Femur (tissue), 1 donor: ENCODE measurements around the gene FAM219B.
A peak's percentile ranks its signal among the peaks of the same experiment; 100 is the strongest.
"Not testable (repeated sequence)": the region's sequence is repeated elsewhere in the genome, so short reads cannot be mapped to it uniquely, and the experiment has no call there.

Experiments
- DNase-seq: peaks from one replicate; pipeline ENCODE4 v3.0.0-alpha.2; 2017

Gene FAM219B

DNA sequence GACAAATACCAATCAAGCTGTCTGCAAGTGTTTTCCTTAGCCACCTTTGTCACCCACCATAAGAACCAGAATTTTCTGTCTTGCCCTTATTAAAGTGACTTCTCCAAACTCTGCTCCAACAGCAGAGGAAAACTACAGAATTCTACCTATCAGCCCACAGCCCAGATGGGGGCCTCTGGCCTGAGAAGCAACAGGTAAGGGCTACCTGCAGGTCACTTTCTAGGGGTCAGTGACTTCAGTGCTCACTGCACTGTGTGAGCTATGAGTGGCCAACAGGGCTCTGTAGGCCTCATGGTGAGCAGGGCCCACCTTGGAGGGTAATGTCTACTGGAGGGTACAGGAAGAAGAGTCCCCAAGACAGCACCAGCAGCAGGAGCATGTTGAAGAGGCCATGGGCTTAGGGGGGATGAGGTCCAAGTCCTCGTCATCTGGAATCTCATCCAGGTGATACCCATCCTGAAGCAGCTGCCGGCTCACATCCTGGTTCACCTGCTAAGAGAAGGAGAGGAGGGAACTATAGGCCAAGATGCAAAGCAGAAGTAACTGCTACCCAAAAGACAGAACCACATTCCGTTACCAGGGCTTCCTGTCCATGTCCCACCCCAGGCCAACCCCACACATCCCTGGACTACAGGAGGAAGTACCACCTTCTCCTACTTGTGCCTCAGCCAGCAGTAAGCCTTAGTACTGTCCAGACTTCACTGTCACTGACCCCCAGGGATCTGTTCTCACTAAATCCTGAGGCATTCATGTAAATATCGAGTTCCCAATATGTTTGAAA, 4.2 kb downstream of the FAM219B start:
- no peak for DNase-seq

DNA sequence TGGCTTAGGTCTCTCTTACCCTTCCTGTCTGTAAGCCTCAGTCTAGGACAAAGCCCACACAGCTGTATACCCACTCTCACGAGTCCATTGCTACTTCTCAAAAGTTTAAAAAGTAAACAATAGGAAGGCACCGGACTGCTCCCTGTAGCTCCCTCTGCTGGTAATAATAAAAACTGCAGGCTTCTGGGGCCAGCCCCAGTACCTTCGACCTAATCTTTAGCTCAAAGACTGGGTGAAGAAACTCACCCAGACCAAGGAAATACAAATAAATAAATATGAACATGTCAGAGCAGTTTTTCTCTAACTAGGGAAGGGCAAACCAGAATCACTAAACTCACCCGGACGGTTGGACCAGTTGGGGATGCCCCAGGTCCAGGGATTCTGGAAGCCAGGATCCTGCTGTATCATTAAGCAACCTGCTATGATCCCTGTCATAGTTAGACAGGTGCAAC, 5.0 kb downstream of the FAM219B start:
- peak; percentile 56 for DNase-seq

DNA sequence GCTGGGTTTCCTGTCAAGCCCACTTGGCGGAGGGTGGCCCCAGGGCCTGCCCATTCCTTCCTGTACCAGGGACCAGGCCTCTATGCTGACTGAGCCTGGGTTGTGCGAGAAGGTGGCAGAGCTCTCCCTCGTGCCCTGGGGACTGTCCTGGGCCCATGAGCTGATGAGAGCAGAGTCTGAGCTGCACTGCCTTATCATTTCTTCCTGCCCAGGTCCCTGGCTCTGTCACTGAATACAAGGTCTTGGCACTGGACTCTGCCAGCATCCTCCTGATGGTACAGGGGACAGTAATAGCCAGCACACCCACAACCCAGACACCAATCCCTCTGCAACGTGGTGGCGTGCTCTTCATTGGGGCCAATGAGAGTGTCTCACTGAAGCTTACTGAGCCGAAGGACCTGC, 9.3 kb downstream of the FAM219B start:
- no peak for DNase-seq

DNA sequence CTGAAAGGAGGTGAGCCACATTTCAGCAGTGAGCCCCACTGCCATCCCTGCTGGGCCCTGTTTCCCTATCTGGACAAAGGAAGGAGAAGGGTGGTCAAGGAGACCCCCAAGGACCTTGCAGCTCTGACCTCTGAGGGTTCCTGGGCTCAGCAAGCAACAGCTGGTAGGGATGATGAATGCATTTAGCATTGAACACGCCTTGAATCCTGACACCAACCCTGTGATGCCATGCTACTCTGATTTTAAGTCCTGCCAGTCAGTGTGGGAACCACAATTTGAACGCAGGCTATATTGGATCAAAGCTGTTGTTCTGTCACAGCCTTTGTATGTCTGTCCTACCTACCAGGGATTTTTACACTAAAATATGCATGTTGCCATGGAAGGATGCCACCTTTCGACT, 10.3 kb downstream of the FAM219B start:
- no peak for DNase-seq

DNA sequence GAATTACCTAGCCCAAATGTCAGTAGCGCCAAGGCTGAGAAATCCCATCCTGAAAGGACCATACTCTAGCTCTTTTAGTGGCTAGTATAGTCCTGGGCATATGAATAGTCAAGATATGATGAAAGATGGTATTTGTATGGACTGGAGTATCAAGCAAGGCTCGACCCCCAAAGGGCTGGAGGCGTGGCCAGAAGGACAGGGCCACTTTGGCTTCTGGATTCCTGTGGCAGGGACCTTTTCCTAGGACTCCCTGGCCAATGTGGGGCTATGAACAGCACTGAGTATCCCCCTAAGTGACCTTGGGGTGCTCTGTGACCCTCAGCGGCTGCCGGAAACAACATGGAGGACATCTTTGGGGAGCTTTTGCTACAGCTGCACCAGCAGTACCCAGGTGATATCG, 10.8 kb downstream of the FAM219B start:
- no peak for DNase-seq

DNA sequence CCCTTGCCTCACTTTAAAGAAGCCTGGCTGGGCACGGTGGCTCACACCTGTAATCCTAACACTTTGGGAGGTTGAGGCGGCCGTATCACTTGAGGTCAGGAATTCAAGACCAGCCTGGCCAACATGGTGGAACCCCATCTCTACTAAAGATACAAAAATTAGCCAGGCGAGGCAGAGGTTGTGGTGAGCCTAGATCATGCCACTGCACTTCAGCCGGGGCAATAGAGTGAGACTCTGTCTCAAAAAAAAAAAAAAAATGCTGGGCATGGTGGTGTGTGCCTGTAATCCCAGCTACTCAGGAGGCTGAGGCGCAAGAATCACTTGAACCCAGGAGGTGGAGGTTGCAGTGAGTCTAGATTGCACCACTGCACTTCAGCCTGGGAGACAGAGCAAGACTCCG, 12.3 kb downstream of the FAM219B start:
- not testable (repeated sequence) for DNase-seq

DNA sequence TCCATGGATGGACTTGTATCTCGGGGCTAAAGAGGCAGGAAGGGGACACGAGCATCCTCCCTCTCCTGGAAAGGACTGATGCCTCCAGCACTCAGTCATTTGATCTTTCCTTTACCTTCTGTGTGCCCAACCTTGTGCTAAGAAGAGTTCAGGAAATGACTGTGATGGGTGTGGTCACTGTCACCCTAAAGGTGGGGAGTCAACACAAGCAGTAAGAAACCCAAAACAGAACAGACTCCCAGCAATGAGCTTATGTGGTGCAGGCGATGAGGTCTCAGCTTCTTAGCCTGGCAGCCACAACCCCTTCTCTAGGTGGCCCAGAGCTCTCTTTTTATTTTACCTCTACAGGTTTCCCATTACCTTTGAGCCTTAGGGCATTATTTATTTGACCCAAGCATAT, 13.0 kb downstream of the FAM219B start:
- DNase-seq: no peak

DNA sequence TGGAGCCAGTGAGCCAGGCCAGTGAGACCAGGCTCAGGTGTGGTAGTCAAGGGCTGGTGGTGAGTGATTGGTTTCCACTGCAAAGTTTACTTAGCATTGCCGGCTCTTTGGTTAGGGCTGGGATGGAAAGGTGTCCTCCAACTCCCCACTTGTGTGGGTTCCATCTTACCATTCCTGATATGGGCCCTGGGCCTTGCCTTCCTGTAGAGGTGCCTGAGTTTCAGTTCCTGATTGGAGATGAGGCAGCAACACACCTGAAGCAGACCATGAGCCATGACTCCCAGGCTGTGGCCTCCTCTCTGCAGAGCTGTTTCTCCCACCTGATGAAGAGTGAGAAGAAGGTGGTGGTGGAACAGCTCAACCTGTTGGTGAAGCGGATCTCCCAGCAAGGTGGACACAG, 13.7 kb downstream of the FAM219B start:
- no peak for DNase-seq

DNA sequence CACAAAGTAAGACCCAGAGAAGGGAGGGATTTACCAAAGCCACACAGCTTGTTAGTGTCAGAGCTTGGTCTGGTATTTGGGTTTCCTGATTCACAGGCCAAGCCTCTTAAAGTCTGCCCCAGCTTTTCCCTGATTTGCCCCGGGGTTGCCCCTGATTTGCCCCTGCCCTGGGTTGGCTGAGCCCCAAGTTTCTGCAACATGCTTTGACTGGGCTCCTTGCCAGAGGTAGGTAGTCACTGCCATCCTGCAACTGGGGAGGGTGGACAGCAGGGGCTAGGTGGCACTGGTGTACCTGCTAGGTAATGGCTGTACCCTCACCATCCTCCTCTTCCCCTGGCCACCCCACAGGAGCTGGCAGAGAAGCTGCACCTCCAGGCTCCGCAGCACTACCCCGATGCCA, 14.3 kb downstream of the FAM219B start:
- no peak for DNase-seq

DNA sequence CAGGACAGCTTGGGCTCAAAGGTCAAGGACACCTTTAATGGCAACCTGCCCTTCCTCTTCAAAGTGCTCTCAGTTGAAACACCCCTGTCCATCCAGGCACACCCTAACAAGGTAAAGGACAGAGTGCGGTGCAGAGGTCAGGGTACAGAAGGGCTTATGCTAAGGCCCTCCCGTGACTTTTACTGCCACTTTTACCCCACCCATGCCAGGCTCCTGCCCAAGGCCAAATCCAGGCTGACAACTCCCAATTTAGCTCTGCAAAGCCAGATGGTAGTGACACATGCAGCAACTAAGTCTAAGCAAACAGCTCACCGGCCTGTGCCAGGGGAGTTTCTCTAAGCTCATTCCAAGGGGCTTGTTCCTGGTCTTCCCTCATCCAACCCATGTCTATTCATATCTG, 15.2 kb downstream of the FAM219B start:
- DNase-seq: no peak

DNA sequence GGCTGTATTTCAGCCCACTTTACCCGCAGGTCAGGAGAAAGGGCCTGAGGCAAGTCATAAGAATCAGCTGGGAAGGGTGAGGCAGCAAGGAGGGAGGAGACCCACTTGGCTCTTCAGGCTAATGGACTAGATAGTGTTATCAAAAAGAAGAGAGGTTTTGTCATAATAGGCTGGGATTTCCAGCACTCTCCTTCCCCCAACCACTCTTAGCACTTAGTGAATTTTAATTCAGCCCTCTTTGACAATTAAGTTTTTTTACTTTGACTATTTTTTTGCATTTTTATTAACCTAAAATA, 16.0 kb downstream of the FAM219B start:
- no peak for DNase-seq

DNA sequence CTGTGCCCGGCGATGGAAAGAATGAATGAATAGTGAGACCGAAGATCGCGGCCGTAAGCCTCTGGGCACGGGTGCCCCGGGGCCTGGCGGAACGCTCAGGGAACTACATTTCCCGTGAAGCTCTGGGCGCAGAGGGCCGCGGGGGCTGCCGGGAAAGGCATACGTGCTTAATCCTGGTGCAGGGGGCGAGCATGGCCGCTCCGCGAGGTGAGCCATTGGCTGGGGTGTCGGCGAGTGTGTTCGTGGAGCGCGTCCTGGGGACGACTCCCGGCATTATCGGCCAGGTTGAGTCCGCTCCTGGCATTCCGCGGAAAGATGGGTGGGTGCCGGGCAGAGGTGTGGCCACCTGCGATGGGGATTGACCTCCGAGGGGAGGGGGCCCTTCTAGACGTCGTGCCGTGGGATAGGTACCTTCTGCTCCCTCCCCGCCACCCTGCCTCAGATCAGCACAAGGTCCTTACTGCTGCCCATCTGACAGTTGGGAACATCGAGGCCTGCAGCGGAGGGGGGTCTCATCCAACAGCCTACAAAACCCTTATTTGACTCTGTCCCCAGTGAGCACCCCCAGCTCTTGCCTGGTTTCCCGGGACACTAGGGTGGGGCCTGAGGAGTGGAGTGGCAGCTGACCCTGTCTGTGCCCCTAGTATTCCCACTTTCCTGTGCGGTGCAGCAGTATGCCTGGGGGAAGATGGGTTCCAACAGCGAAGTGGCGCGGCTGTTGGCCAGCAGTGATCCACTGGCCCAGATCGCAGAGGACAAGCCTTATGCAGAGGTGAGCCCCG, 16.6 kb downstream of the FAM219B start, which contains the start of gene MPI:
Gene MPI (plus strand): TSS at position 160 of the 782 bp plus-strand sequence. CDS start 32 bp downstream, at position 192.
- peak; percentile 91 for DNase-seq

DNA sequence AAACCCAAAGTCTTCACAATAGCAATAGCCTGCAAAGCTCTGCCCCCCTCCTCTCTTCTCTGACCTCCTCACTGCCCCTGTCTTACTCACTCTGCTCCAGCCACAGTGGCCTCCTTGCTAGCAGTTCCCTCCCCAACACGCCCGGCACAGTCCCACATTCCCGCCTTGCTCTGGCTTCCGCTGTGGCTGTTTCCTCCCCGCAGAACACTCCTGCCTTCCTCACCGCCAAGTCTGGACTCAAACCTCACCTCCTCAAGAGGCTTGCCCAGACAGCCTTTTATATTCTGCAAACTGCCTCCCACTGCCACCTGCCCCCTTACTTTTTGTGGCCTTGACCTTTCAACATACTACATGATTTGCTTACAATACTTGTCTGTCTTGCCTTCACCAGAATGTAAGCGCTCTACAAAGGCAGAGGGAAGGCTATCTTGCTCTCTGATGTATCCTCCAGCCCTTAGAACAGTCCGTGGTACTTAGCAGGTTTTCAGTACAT, 17.2 kb downstream of the FAM219B start:
- peak; percentile 71 for DNase-seq

DNA sequence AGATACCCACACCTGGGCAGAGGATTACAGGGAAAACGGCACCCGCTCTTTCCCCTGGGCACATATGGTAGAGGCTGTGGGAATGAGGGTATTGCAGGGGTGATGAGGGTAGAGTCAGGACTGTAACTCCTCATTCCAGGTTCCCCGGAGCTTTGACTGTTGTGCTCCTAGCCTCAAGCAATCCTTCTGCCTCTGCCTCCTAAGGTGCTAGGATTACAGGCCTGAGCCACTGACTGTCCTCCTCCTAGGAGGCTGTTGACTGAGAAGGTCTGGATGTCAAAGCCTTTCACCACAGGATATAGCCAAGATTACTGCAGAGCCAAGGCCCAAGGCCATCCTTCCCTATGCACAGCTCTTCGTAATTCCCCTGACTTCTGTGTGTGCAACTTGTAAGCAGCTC, 17.9 kb downstream of the FAM219B start:
- DNase-seq: no peak

DNA sequence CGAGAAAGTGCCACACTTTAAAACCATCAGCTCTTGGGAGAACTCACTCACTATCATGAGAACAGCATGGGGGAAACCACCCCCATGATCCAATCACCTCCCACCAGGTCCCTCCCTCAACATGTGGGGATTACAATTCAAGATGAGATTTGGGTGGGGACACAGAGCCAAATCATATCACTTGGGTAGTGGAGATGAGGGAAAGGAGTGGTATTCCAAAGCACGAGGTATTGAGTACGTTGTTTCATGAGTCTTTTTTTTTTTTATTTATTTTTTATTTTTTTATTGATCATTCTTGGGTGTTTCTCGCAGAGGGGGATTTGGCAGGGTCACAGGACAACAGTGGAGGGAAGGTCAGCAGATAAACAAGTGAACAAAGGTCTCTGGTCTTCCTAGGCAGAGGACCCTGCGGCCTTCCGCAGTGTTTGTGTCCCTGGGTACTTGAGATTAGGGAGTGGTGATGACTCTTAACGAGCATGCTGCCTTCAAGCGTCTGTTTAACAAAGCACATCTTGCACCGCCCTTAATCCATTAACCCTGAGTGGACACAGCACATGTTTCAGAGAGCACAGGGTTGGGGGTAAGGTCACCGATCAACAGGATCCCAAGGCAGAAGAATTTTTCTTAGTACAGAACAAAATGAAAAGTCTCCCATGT, 19.0 kb downstream of the FAM219B start:
- DNase-seq: not testable (repeated sequence)

DNA sequence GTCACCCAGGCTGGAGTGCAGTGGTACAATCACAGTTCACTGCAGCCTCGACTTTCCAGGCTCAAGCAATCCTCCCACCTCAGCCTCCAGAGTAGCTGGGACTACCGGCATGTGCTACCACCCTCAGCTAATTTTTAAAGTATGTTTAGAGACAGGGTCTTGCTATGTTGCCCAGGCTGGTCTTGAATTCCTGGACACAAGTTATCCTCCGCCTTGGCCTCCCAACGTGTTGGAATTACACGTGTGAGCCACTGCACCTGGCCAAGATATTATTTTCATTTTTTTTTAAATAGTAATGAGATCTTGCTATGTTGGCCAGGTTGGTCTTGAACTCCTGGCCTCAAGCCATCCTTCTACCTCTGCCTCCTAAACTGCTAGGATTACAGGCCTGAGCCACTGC, 21.2 kb downstream of the FAM219B start:
- DNase-seq: no peak

DNA sequence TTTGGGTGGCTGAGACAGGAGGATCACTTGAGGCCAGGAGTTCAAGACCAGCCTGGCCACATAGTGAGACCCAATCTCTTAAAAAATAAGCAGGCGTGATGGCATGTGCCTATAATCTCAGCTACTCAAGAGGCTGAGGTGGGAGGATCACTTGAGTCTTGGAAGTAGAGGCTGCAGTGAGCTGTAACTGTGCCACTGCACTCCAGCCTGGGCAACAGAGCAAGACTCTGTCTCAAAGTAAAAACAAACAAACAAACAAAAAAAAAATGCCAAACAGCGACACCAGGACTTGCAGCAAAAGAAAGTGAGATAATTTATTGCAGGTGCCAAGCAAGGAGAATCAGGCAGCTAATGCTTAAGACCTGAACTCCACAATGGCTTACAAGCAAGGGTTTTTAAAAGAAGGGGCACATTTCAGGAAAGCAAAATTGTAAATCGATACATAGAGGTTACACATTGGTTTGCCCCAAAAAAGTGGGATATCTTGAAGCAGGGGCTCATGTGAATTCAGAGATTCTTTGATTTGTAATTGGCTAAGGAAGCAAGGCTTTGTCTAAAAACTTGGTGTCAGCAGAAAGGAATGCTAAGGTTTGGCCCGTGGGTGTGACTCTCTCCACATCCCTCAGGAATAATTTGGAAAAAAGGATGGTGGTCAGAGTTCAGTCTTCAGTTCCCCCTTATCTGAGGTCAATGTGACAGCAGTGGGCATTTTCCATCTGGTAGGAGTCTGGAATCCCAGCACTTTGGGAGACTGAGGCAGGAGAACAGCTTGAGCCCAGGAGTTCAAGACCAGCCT, 22.0 kb downstream of the FAM219B start:
- no peak for DNase-seq

DNA sequence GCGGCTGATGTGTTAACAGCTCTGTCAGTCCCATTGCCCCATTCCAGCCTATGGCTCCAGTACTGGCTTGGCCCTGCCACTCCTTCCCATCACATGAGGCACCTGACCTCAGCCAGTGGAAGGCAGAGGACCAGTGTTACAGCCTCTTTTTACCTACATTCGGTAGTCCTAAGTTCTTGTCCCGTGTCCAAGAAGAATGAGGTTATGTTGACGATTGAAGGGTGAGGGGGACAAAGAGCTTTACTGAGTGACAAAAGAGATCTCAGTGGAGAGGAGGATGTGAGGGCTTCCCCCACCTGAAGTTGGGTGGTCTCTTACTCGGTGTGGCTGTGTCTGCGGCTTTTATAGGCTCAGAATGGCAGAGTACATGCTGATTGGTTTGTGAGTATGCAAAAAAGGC, 24.1 kb downstream of the FAM219B start:
- DNase-seq: no peak

DNA sequence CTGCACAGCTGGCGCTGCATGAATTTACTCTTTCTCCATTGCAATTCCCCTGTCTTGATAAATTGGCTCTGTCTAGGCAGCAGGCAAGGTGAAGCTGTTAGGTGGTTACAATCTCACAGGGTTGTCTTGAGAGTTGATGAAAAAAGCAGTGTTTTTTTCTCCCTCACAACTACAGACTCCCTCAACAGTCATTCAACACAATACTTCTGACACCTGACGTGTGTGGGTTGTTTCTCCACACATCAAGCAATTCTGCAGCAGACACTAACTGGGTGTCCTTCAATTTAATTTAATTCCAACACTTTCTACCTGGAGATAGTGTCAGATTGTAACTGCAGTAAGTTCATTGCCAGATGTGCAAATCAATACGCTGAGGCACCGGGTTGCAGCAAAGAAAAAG, 28.4 kb downstream of the FAM219B start:
- DNase-seq: no peak

DNA sequence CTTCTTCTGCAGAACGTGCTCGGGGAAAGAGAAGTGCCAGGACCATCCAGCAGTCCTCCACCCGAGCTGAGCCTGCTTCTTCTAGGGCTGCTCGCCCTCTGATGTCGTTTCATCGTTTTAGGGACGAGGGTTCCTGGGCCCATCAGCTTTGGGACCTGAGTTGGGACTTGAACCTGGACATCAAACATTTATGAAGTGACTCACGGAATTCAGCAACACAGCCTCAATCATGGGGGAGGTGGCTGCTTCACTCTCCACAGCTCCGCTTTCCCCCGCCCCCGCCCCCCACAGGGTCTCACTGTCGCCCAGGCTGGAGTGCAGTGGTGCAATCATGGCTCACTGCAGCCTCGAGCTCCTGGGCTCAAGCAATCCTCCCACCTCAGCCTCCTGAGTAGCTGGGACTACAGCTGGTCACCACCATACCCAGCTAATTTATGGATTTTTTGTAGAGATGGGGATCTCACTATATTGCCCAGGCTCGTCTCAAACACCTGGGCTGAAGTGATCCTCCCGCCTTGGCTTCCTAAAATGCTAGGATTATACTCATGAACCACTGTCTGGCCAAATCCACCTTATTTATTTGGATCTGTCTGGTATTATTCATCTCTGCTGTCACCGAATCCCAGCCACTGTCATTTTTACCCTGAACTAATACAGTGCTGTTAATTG, 32.8 kb downstream of the FAM219B start:
- no peak for DNase-seq

DNA sequence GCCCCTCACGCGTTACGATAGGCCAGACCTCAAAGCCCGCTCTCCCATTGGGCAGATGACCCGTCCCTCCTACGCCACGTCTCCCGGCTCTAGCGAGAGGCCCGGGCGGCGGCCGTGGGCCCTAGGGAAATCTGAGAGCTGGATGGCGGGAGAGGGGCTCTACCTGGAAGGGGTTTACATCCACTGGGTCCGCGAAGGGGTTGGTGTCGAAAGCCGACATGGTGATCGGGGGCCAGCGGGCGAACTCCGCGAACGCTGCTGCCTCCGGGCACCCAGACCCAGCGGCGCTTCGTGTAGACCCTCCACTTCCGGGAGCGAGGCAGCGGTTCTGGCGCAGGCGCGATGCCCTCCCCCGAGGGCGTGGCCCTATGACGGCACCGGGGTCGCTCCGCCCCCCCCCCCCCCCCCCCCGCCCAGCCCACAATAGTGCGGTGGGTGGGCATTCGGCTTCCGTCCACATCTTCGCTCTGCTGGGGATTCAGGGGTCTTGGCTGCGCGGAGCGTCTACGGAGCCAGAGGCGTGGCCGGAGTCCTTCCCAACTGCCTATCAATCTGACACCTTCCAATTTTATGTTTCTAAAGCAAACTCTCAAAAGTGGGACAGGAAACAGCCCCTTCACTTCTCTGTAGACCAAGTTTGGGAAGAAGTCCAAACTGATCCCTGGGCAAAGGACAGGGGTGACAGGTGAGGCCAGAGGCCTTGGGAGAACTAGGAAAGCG, 33.5 kb downstream of the FAM219B start, which contains the start of gene SCAMP2:
Gene SCAMP2 (minus strand): TSS at position 330 of the 720 bp plus-strand sequence. CDS start 110 bp downstream, at position 220.
- peak; percentile 97 for DNase-seq

DNA sequence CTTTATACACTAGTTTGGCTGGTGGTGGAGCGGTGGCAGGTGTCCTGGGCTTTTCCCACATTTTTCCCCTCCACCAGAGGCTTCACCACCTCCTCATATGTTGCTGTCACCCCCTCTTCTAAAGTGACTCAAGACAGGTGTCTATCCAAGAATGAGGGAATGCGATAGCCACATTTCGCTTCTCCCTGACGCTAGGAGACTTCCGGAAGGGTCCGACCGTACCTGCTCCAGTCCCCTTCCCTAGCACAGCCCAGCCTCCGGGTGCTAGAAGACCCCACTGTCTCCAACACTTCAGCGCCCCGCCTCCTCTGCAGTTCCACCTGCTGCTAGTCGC, 34.0 kb downstream of the FAM219B start:
- no peak for DNase-seq
